ENCODE results near the gene PRR5L. TPM values are rescaled to one million over a fixed set of nuclear protein-coding genes. Genes with fewer than 3 reads are reported as not detected.

The PRR5L gene
- polyA plus RNA-seq, 1 of the 3 experiments (the other 2 are of a cell fraction): 0.46 TPM

- H4K20me1 ChIP-seq (ENCODE audit: insufficient read depth): no peaks in the 10 kb centered on the region
- H3K4me3 ChIP-seq (ENCODE audit: low read depth in 2 of 2, low read length in 1 of 2): no peak overlapping the region
- peak overlapping the region; percentile 35; the same call in 1 of the 2 replicates for H3K4me2 ChIP-seq
- peaks cover 4 to 20% of the 10 kb centered on the region in 2 experiments for H3K4me1 ChIP-seq (ENCODE audit: control insufficient read depth in 1 of 2, insufficient read depth in 2 of 2, low read depth in 1 of 2, low read length in 1 of 2)
- H3K79me2 ChIP-seq (ENCODE audit: insufficient read depth): peaks cover 64% of the 10 kb centered on the region
- H3F3A ChIP-seq (replicated peaks; ENCODE audit: insufficient read depth): peaks cover 24% of the 10 kb centered on the region
- CTCF ChIA-PET: interaction anchor here (1.2 to 6.5 kb wide), 4 partner anchors 8 to 208 kb away, joined by 3 to 56 read pairs (median 14); partner anchors contain the start of gene TRAF6
- no peak for DNase-seq
- H3K36me3 ChIP-seq (replicated peaks in 1 of 2; ENCODE audit: control insufficient read depth in 1 of 2, insufficient read depth in 2 of 2, low read length in 1 of 2): peaks cover 56 to 58% of the 10 kb centered on the region in 2 experiments
- no peaks in the 10 kb centered on the region for H3K9me3 ChIP-seq
- no peak overlapping the region for H3K9ac ChIP-seq
- peak overlapping the region; percentile 55 to 80 for H3K27ac ChIP-seq (ENCODE audit: low read depth in 2 of 2, low read length in 1 of 2)
- WGBS (ENCODE audit: low lambda C conversion rate): 12% methylated on average over 1 of the region's 1 CpG
- no peak overlapping the region for H2AFZ ChIP-seq (ENCODE audit: low read depth)
- no peaks in the 10 kb centered on the region for H3K9me2 ChIP-seq
- POLR2A ChIA-PET: no interaction called here
- H3K27me3 ChIP-seq (ENCODE audit: insufficient read depth): no peaks in the 10 kb centered on the region
- TF ChIP-seq MEF2A (IDR thresholded peaks at IDR 0.05; ENCODE audit: borderline replicate concordance, low read depth) (peak; percentile 92), RCOR1 (IDR thresholded peaks at IDR 0.05; ENCODE audit: low read length) (no peak), GATA2 (CRISPR knock-in tag; IDR thresholded peaks at IDR 0.05) (no peak), GABPA (IDR thresholded peaks at IDR 0.05; ENCODE audit: low read depth) (no peak), CHD2 (IDR thresholded peaks at IDR 0.05; ENCODE audit: low read length, partially characterized antibody) (no peak), FOXJ3 (CRISPR knock-in tag; IDR thresholded peaks at IDR 0.05) (no peak), REST (IDR thresholded peaks at IDR 0.05; ENCODE audit: low read depth, low read length) (no peak), ELF1 (IDR thresholded peaks at IDR 0.05) (peak; percentile 55; the same call in 1 of the 2 replicates), EP300 (IDR thresholded peaks at IDR 0.05; ENCODE audit: borderline replicate concordance in 1 of 2, low read depth in 1 of 2, low read length in 1 of 2) (peak in 1 of 2 experiments; percentile 49; a peak in 1 of 4 replicates), FOSL2 (IDR thresholded peaks at IDR 0.05; ENCODE audit: borderline replicate concordance, low read depth) (peak; percentile 85; the same call in 1 of the 2 replicates), USF1 (IDR thresholded peaks at IDR 0.05; ENCODE audit: borderline replicate concordance, low read depth) (no peak), POLR2AphosphoS5 (IDR thresholded peaks at IDR 0.05; ENCODE audit: low read depth, low read length) (no peak; the same call in 1 of the 2 replicates), PBX3 (IDR thresholded peaks at IDR 0.05) (peak; percentile 35), NFIC (IDR thresholded peaks at IDR 0.05; ENCODE audit: borderline replicate concordance) (no peak), YY1 (IDR thresholded peaks at IDR 0.05; ENCODE audit: low read depth) (no peak), MXI1 (IDR thresholded peaks at IDR 0.05; ENCODE audit: low read depth, low read length) (no peak), TEAD4 (IDR thresholded peaks at IDR 0.05; ENCODE audit: borderline replicate concordance, insufficient read depth) (no peak), SIN3A (IDR thresholded peaks at IDR 0.05; ENCODE audit: borderline replicate concordance, low read depth, low read length) (no peak), NRF1 (IDR thresholded peaks at IDR 0.05; ENCODE audit: low read depth, low read length) (no peak), CTCF (IDR thresholded peaks at IDR 0.05) (no peak), FOXM1 (IDR thresholded peaks at IDR 0.05; ENCODE audit: low read depth) (no peak), USF2 (IDR thresholded peaks at IDR 0.05; ENCODE audit: borderline replicate concordance, low read depth, low read length) (no peak), ZBTB33 (IDR thresholded peaks at IDR 0.05; ENCODE audit: borderline replicate concordance, low read depth) (no peak; the same call in 1 of the 2 replicates), EZH2phosphoT487 (IDR thresholded peaks at IDR 0.05; ENCODE audit: borderline replicate concordance, low read depth) (no peak)
These were observed 204.2 kb downstream of the PRR5L start for GRCh38 chr11:36500315-36500721.

Measured in SK-N-SH (cell line).